GM12892 (cell line): Measurements from ENCODE around the gene EIF1.

Experiments
- POLR2A ChIP-seq: IDR thresholded peaks from 2 replicates; pipeline ENCODE4 v1.6.1; 2011; ENCODE audit warnings: low read depth, low read length, control low read depth
- POLR2AphosphoS5 ChIP-seq: IDR thresholded peaks from 2 replicates; pipeline ENCODE4 v1.6.1; 2011; ENCODE audit warnings: low read depth, low read length, control low read depth
- TAF1 ChIP-seq: IDR thresholded peaks from 2 replicates; pipeline ENCODE4 v1.6.1; 2011; ENCODE audit warnings: low read depth, mild to moderate bottlenecking, control low read depth, low read length, borderline replicate concordance

GRCh38 chr17:41660221-41660711, 28.4 kb upstream of the EIF1 start:
- no peak for TF ChIP-seq TAF1
- no peak for TF ChIP-seq POLR2A
- TF ChIP-seq POLR2AphosphoS5: no peak
